Tibial nerve (tissue), 4 donors: ENCODE results near the gene NCAPG2. TPM values are rescaled to one million over a fixed set of nuclear protein-coding genes. Genes with fewer than 3 reads are reported as not detected.

Experiments
- DNase-seq, 2 donors: peaks; one replicate each; pipeline ENCODE4 v3.0.0-alpha.2; 2019; ENCODE audit warnings: low spot score in 2 of 2
- H3K27ac ChIP-seq, 4 donors: fragments of 200-600 bp; sonication (generic) in 3 of 4; one replicate each; pipeline ENCODE4 v1.5.1; 2017 to 2019; ENCODE audit warnings: mild to moderate bottlenecking in 1 of 4
- H3K27me3 ChIP-seq, 2 donors: fragments of 200-600 bp; sonication (generic) in 1 of 2; one replicate each; pipeline versions ENCODE4 v1.5.1 to v1.6.0; 2017 to 2019
- H3K36me3 ChIP-seq, 3 donors: fragments of 200-600 bp; sonication (generic); one replicate each; pipeline ENCODE4 v1.5.1; 2018 to 2019
- H3K4me1 ChIP-seq, 4 donors: fragments of 200-600 bp; sonication (generic) in 3 of 4; one replicate each; pipeline ENCODE4 v1.5.1; 2017 to 2019
- H3K4me3 ChIP-seq, 4 donors: fragments of 200-600 bp; sonication (generic) in 3 of 4; one replicate each; pipeline ENCODE4 v1.5.1; 2017 to 2019; ENCODE audit warnings: mild to moderate bottlenecking in 1 of 4, moderate library complexity in 1 of 4
- H3K9me3 ChIP-seq, 4 donors: fragments of 200-600 bp; sonication (generic) in 3 of 4; one replicate each; pipeline ENCODE4 v1.5.1; 2017 to 2019
- CTCF ChIP-seq, 5 experiments: fragments of 200-600 bp in 3 of 5; fragments of 450-650 bp in 2 of 5; sonication (generic) in 3 of 5; IDR thresholded peaks; one replicate each; pipeline ENCODE4 v1.5.1; 2016 to 2019; ENCODE audit warnings: antibody characterized with exemption in 5 of 5, mild to moderate bottlenecking in 3 of 5, moderate library complexity in 2 of 5
- EP300 ChIP-seq, 2 donors: sonication (generic); formaldehyde crosslinking; IDR thresholded peaks; one replicate each; pipeline ENCODE4 v1.6.1; 2017; ENCODE audit warnings: antibody characterized with exemption in 2 of 2, mild to moderate bottlenecking in 1 of 2
- POLR2A ChIP-seq, 2 donors: fragments of 450-650 bp; IDR thresholded peaks; one replicate each; pipeline ENCODE4 v1.6.1; 2017; ENCODE audit warnings: antibody characterized with exemption in 2 of 2, mild to moderate bottlenecking in 2 of 2, moderate library complexity in 2 of 2
- WGBS, 2 donors: methylation state at CpG; one replicate each; pipeline ENCODE4 v1.1.5; 2018; 5-methylcytosine and 5-hydroxymethylcytosine counted together
- total RNA-seq, 4 donors: library from RNA; depleted of rRNA; stranded (reverse); fragments of >200 nt; gene quantifications; one replicate each; pipeline ENCODE4 v1.1.0, GENCODE V29; 2016

The NCAPG2 gene
- total RNA-seq, 4 donors from 2014 or later: 6.5 to 17.9 (median 11.0) TPM

GRCh38 chr7:158664406-158664805 lies 40.2 kb downstream of the NCAPG2 start:
- DNase-seq: no peak
- Histone ChIP-seq H3K27me3 (no peaks in the 10 kb centered on the region), H3K4me3 (no peak overlapping the region), H3K4me1 (no peaks in the 10 kb centered on the region), H3K9me3 (no peaks in the 10 kb centered on the region), H3K27ac (no peak overlapping the region), H3K36me3 (peaks cover 0 to 44% (median 0%) of the 10 kb centered on the region in 3 donors)
- no peak for TF ChIP-seq POLR2A (IDR thresholded peaks at IDR 0.05)
- TF ChIP-seq EP300 (IDR thresholded peaks at IDR 0.05): no peak
- no peak for TF ChIP-seq CTCF (IDR thresholded peaks at IDR 0.05)
- 92 to 93% methylated on average over 12 of the region's 12 CpGs for WGBS, 2 donors

- WGBS, 2 donors: 90 to 92% methylated on average over 2 of the region's 2 CpGs
- no peak overlapping the region for H3K4me3 ChIP-seq
Observed at GRCh38 chr7:158663428-158663741, 41.2 kb downstream of the NCAPG2 start.

DNA sequence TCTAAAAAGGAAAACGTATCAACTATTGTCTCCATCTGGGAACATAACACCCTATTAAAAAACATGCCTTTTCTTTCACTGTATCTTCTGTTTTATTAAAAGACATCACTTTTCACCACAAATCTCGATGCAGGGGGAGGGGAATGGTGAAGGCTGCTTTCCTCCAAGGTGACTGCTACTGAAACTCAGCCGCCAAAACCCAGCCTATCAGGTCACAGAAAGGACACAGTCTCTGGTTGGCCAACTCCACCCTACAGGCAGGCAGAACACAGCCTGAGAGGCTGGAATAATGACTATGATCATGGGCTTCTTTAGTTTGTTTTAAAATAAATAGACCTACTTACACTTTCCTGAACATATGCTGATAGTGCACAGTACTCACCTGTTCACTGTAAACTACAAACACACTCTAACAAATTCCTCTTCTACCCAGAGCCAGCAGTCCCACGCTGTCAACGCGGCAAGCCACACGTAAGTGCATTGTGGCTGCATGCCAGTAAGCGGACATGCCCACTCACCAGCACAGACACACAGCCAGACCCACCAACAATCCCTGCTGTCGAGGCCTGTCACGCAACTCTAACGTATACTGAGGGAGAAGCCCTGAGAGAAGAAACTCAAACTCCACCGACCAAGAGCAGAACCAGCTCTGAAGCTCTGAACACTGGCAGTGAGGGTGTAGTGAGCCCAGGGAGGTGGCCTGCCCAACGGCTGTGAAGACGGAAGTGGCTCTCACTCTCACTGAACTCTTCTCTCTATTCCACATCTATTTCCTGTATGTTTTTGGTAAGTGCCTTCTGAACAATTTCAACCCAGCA lies 41.8 kb downstream of the NCAPG2 start:
- no peak for TF ChIP-seq POLR2A (IDR thresholded peaks at IDR 0.05)
- TF ChIP-seq EP300 (IDR thresholded peaks at IDR 0.05): no peak
- TF ChIP-seq CTCF (IDR thresholded peaks at IDR 0.05): no peak
- H3K4me3 ChIP-seq: no peak overlapping the region
- peaks cover 0 to 44% (median 0%) of the 10 kb centered on the region in 3 donors for H3K36me3 ChIP-seq
- DNase-seq: no peak
- no peaks in the 10 kb centered on the region for H3K9me3 ChIP-seq
- H3K4me1 ChIP-seq: no peaks in the 10 kb centered on the region
- no peak overlapping the region for H3K27ac ChIP-seq
- no peaks in the 10 kb centered on the region for H3K27me3 ChIP-seq
- 86 to 87% methylated on average over 14 of the region's 14 CpGs for WGBS, 2 donors

More at GRCh38 chr7:158663428-158663741, 41.2 kb downstream of the NCAPG2 start:
- H3K27ac ChIP-seq: no peak overlapping the region
- no peaks in the 10 kb centered on the region for H3K27me3 ChIP-seq
- no peaks in the 10 kb centered on the region for H3K9me3 ChIP-seq
- no peaks in the 10 kb centered on the region for H3K4me1 ChIP-seq
- DNase-seq: no peak
- H3K36me3 ChIP-seq: peaks cover 0 to 44% (median 0%) of the 10 kb centered on the region in 3 donors
- TF ChIP-seq POLR2A (IDR thresholded peaks at IDR 0.05) (no peak), EP300 (IDR thresholded peaks at IDR 0.05) (no peak), CTCF (IDR thresholded peaks at IDR 0.05) (no peak)

GRCh38 chr7:158658475-158658874 lies 46.1 kb downstream of the NCAPG2 start:
- no peaks in the 10 kb centered on the region for H3K9me3 ChIP-seq
- no peak for DNase-seq
- no peaks in the 10 kb centered on the region for H3K4me1 ChIP-seq
- H3K27me3 ChIP-seq: no peaks in the 10 kb centered on the region
- no peak overlapping the region for H3K4me3 ChIP-seq
- TF ChIP-seq POLR2A (IDR thresholded peaks at IDR 0.05) (no peak), EP300 (IDR thresholded peaks at IDR 0.05) (no peak), CTCF (IDR thresholded peaks at IDR 0.05) (no peak)
- peaks cover 0 to 49% (median 0%) of the 10 kb centered on the region in 3 donors for H3K36me3 ChIP-seq
- no peak overlapping the region for H3K27ac ChIP-seq
- WGBS, 2 donors: 82% methylated on average over 2 of the region's 2 CpGs

GRCh38 chr7:158657189-158657746 lies 47.3 kb downstream of the NCAPG2 start:
- Histone ChIP-seq H3K4me3 (no peak overlapping the region), H3K36me3 (peaks cover 0 to 37% (median 0%) of the 10 kb centered on the region in 3 donors), H3K9me3 (no peaks in the 10 kb centered on the region), H3K27me3 (no peaks in the 10 kb centered on the region), H3K4me1 (no peaks in the 10 kb centered on the region), H3K27ac (no peak overlapping the region)
- WGBS, 2 donors: 71 to 90% methylated on average over 10 of the region's 10 CpGs
- TF ChIP-seq POLR2A (IDR thresholded peaks at IDR 0.05) (no peak), CTCF (IDR thresholded peaks at IDR 0.05) (no peak), EP300 (IDR thresholded peaks at IDR 0.05) (no peak)
- no peak for DNase-seq
